GM21825 (cell line): ENCODE results near the gene MEX3C.

ENCODE experiments used
- ATAC-seq: cut with Tn5 transposase; IDR thresholded peaks from one replicate; pipeline ENCODE4 v1.9.1; 2021; ENCODE audit warnings: mild to moderate bottlenecking, moderate library complexity; ENCODE audit not compliant: unreplicated experiment

The MEX3C gene

GRCh38 chr18:51192026-51192425 lies 5.5 kb downstream of the MEX3C start:
- no peak for ATAC-seq

- ATAC-seq, result no peak
These were observed 6.3 kb downstream of the MEX3C start for GRCh38 chr18:51191128-51191717.

GRCh38 chr18:51190000-51190399 lies 7.5 kb downstream of the MEX3C start:
- ATAC-seq, result no peak

- peak; percentile 40 for ATAC-seq
These were observed 9.3 kb downstream of the MEX3C start for GRCh38 chr18:51188024-51188701.

GRCh38 chr18:51185075-51185474 lies 12.4 kb downstream of the MEX3C start:
- no peak for ATAC-seq

GRCh38 chr18:51184091-51184457 lies 13.4 kb downstream of the MEX3C start:
- ATAC-seq, result no peak

- no peak for ATAC-seq
These were observed 13.9 kb downstream of the MEX3C start for GRCh38 chr18:51183372-51184090.

- ATAC-seq, result no peak
These were observed 14.7 kb downstream of the MEX3C start for GRCh38 chr18:51182824-51183223.

- ATAC-seq, result no peak
These were observed 25.7 kb downstream of the MEX3C start for GRCh38 chr18:51171625-51172259.

GRCh38 chr18:51171223-51171622 lies 26.3 kb downstream of the MEX3C start:
- peak; percentile 63 for ATAC-seq

- ATAC-seq, result no peak
These were observed 26.8 kb downstream of the MEX3C start for GRCh38 chr18:51170664-51171063.

- no peak for ATAC-seq
These were observed 27.8 kb downstream of the MEX3C start for GRCh38 chr18:51169731-51170130.

- ATAC-seq, result no peak
These were observed 28.4 kb downstream of the MEX3C start for GRCh38 chr18:51168960-51169662.

GRCh38 chr18:51168026-51168742 lies 29.3 kb downstream of the MEX3C start:
- no peak for ATAC-seq

GRCh38 chr18:51165296-51165695 lies 32.2 kb downstream of the MEX3C start:
- ATAC-seq, result no peak

- no peak for ATAC-seq
These were observed 32.7 kb downstream of the MEX3C start for GRCh38 chr18:51164761-51165281.

- no peak for ATAC-seq
These were observed 33.1 kb downstream of the MEX3C start for GRCh38 chr18:51164342-51164741.

- no peak for ATAC-seq
These were observed 33.9 kb downstream of the MEX3C start for GRCh38 chr18:51163543-51163942.

GRCh38 chr18:51162617-51163016 lies 34.9 kb downstream of the MEX3C start:
- no peak for ATAC-seq

GRCh38 chr18:51160646-51161045 lies 36.8 kb downstream of the MEX3C start:
- no peak for ATAC-seq
